Stromal cell of bone marrow (primary cell): ENCODE results near the gene MFSD12.

Experiments used
- DNase-seq: peaks from one replicate; pipeline ENCODE4 v3.0.0-alpha.2; 2012; ENCODE audit warnings: low read depth

The MFSD12 gene

GRCh38 chr19:3557461-3558248 lies at the start of gene MFSD12:
Gene MFSD12 (minus strand): TSS chr19:3557586. CDS start chr19:3557403, 183 bp downstream.
- peak; percentile 90 for DNase-seq

DNA sequence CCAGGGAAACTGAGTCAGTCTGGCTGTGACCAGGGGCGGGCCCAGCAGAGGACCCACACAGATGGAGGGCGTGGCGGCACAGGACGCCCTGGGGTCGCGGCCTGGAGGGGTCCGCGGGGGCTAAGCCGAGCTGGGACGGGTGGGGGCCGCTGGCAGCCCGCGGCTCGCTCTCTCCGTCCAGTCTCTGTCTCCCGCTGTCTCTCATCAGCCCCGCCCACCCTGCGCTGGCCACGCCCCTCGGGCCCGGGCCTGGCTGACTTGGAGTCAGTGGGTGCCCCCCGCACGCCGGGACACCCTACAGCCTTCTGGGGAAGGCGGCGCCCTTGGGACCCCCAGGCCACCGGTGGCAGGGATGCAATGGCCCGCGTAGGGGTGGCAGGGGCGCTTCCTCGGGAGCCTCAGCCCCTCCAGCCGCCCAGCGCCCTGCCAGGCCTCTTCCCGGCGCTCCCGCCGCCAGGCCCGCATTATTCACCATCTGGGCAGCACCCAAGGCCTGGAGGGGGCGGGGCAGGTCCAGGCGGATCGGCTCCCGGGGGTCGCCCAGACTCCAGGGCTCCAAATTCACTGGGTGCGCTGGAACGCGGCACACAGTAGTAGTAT lies 49.4 kb upstream of the MFSD12 start, which contains the start of gene TBXA2R:
TSS of gene TBXA2R (minus strand) at position 186 of the 600 bp plus-strand sequence. CDS start 6,241 bp downstream, outside the sequence.
- DNase-seq: peak; percentile 46

- no peak for DNase-seq
Observed at GRCh38 chr19:3606174-3606689, 48.8 kb upstream of the MFSD12 start.

- no peak for DNase-seq
Observed at GRCh38 chr19:3605770-3606169, 48.4 kb upstream of the MFSD12 start.

- no peak for DNase-seq
Observed at GRCh38 chr19:3605361-3605760, 48.0 kb upstream of the MFSD12 start.

- DNase-seq: no peak
Observed at GRCh38 chr19:3604987-3605343, 47.6 kb upstream of the MFSD12 start.

GRCh38 chr19:3604227-3604986 lies 47.0 kb upstream of the MFSD12 start:
- DNase-seq: no peak

DNA sequence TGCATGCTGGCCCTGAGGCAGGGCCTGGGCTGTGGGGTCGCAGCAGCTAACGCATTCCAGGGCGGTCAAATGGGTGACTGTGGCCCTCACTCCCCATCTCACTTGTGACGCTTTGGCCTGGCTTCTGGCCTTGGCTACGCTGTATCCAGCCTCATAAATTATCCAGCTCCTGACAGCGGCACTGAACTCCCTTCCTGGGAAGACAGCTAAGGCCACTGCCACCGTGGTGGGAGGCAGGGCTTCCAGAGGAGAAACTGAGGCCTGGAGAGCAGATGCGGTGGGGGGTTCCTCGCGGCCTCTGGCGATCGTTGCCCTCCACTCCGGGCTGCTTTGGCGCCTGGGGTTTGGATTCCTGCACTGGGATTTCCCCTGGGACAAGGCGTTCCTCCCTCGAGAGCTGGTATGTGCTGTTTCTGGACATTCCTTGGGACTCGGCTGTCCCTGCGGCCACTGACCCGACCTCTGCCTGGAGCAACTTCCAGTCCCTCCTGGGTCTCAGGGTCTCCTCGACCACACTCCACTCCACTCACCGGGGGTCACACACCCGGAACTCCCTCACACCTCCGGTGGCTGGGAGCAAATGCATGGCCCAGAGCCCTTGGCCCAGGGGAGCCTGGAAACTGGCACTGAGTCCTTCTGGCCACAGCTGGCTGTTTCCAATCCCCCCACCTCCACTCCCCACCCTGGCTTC lies 45.9 kb upstream of the MFSD12 start:
- no peak for DNase-seq

GRCh38 chr19:3601021-3601420 lies 43.6 kb upstream of the MFSD12 start:
- DNase-seq: no peak

- DNase-seq: no peak
Observed at GRCh38 chr19:3599776-3600187, 42.4 kb upstream of the MFSD12 start.

GRCh38 chr19:3595521-3596061 lies 38.2 kb upstream of the MFSD12 start:
- DNase-seq: no peak

- no peak for DNase-seq
Observed at GRCh38 chr19:3593156-3593555, 35.8 kb upstream of the MFSD12 start.

DNA sequence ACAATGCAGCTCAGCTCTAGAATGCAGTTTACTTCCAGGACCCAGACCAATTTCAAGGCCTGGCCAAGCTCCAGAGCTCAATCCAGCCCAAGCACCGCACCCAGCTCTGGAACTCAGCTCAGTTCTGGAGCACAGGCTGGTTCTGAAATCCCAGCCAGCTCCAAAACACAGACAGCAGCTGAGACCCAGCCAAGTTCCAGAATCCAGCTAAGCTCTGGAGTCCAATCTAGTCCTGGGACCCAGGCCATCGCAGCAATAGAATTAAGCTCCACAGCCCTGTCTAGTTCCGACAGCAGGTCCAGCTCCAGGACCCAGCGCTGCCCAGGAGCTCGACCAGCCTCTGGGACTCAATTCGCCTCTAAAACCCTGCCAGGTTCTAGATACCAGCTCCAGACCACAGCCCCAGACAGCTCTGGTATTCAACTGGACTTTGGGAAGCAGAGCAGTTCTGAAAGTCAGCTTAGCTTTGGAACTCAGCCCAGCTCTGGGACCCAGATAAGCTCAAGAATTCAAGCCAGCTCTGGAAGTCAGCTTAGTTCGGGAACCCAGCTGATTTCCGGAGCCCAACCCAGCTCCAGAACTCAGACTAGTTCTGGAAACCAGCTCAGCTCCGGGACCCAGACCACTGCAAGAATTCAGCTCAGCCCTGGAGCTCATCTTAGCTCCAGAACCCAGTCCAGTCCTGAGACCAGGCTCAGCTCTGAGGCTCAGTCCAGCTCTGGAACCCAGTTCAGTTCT lies 34.7 kb upstream of the MFSD12 start:
- DNase-seq: no peak

- DNase-seq: no peak
Observed at GRCh38 chr19:3590991-3591659, 33.7 kb upstream of the MFSD12 start.

- no peak for DNase-seq
Observed at GRCh38 chr19:3589949-3590348, 32.6 kb upstream of the MFSD12 start.

GRCh38 chr19:3589439-3589838 lies 32.1 kb upstream of the MFSD12 start:
- no peak for DNase-seq

- DNase-seq: no peak
Observed at GRCh38 chr19:3586707-3587346, 29.4 kb upstream of the MFSD12 start.

DNA sequence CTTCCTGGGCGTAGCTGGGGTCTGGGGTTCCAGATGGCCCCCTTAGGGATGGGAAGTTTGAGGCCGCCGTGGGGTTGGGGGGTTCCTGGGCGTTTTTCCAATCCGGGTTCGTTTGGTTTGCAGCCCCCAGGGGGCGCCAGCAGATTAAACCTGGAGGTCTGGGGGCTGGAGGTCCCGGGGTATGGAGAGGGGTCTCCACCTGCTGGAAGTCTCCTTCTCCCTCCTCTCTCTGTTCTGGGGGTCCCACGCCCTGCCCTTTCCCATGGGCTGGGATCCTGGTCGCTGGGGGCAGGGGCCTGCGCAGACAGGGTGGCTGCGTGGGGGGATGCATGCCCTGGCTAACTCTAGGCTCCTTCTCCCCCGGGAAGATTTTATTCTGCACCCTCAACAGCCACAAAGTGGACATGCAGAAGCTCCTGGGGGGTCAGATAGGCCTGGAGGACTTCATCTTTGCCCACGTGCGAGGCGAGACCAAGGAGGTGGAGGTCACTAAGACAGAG lies 28.8 kb upstream of the MFSD12 start:
- DNase-seq: no peak

GRCh38 chr19:3585301-3586126 lies 28.1 kb upstream of the MFSD12 start, which contains the start of gene GIPC3:
Gene GIPC3 (plus strand): TSS chr19:3585478. CDS start chr19:3585598, 120 bp downstream.
- no peak for DNase-seq
